H4 (cell line): Measurements from ENCODE around the gene IL21R. TPM values are rescaled to one million over a fixed set of nuclear protein-coding genes. Genes with fewer than 3 reads are reported as not detected.
A peak's percentile ranks its signal among the peaks of the same experiment; 100 is the strongest.
"Not testable (repeated sequence)": the region's sequence is repeated elsewhere in the genome, so short reads cannot be mapped to it uniquely, and the experiment has no call there.

Source experiments
- DNase-seq: peaks from one replicate; pipeline ENCODE4 v3.0.0-alpha.2; 2015; ENCODE audit warnings: low spot score
- total RNA-seq: library from RNA; depleted of rRNA; stranded (reverse); fragments of >200 nt; shearing (Covaris generic); gene quantifications from 2 replicates; pipeline ENCODE4 v1.2.3, GENCODE V29; 2014

Gene IL21R
- total RNA-seq, 1 experiment from 2014 or later, result 1.0 TPM

DNA sequence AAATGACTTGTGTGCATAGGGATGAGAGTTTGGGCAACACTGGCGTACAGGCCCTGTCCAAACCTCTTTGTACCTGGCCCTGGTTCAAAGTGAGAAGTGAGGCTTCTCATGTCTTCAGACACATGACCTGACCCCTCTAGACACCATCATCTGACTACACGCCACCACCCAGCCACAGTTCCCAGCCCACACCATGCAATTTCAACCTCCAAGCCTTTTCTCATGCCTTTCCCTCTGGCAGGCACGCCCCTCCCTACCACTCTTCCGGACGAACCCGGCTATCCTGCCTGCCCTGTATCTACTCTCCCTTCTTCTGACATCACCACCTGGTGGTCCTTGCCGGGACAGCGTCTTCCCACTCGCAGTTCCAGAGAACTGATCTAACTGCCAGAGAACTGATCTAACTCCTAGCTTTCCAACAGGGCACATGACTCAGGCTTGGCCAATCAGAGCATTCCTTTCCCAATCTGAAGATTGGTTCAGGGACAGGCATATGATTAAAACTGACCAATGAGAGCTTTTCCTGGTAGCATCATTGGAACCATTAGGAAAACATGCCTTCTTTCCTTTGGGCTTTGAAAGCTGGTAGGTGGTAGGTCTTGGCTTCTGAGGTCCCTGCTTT lies 27.1 kb upstream of the IL21R start:
- DNase-seq, result peak; percentile 97

DNA sequence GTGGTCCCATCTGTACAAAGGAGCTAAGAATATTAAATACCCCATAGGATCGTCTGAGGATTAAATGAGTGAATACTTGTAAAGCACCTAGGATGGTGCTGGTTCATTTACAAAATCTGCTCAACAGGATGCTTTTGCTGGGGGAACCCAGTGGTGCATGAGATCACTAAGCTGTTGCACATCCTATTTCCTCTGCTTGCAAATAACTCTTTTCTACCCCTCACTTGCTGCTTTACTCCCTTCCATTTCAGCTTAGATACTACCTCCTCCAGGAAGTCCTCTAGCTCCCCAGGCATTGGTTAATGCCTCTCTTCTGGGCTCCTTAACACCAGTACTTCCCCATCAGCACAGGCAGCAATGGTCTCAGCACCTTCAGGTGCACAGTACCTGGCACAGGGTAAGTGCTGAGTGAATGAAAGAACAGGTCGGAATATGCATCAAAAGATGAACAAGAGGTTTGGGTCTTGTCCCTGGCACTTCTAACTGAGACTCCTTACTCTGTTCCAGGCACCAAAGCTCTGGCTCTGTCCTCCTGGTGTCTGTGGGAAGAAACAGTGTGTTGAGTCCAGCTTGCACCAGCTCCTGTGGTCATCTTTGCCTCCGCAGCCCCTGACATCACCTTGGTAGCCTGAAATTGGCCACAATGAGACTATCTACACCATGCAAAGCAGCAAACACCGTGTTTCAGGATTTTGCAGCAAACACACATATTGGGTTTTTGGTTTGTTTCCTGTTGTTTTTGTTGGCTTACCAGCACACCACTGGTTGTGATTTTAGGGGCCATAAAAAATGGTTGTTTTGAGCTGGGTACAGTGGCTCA lies 24.1 kb upstream of the IL21R start:
- no peak for DNase-seq

DNA sequence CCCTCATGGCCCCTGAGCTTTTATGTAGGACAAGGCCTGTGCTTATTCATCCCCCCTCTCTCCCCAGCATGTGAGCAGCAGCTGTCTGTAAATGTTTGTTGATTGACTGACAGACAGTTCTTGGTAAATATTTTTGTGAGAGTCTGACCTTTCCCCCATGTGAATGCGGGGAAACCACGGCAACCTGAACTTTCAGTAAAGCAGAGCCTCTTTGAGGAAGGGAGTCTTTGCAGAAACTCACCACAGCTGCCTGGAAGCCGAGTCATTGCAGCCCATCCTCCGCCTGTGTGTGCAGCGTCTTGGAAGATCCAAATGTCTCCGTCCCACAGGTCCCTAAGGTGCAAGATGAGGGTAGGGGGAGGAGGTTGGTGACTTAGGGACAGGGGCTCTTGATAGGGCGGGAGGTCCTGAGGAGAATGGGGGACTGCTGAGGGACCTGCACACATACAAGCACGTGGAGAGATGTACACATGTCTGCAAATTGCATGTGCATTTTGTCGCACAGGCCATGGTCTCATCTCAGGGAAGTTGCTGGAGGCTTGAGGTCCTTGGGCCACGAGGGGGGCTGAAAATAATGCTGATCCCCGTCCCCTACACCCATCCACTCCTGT lies 23.0 kb upstream of the IL21R start:
- no peak for DNase-seq

DNA sequence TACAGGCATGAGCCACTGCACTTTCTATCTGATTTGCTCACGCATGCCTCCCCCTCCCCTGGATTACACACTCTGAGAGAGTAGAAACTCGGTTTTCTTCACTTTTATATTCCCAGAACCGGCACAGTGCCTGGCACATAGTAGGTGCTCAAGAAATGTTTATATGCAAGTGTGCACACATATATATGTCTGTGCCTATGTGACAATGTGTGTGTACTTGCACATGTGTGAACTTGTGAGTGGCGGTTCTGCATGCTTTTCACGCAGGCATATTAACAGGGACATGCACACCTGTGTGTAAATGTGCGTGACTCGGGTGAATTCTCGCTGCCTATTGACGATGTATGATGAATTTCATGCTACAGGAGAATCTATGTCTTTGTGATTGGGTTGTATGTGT lies 22.1 kb upstream of the IL21R start:
- DNase-seq, result no peak

DNA sequence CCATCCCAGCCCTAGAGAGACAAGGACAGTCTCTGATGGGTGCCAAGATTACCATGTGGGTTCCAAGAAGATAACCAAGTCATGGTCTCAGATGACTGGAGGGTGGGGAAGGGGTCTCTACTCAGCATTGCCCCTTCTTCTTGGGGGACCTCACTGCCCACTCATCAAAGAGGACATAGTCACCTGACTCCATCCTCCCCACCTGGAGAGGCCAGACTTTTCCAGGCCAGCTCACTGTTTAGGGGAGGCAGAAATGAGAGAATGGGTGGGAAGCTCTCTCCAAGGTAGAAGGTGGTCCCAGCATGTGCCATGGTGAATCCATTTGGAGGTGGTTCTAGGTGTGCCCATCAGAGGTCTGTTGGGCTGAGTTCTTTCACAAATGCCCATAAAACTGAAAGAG lies 20.7 kb upstream of the IL21R start:
- DNase-seq, result no peak

DNA sequence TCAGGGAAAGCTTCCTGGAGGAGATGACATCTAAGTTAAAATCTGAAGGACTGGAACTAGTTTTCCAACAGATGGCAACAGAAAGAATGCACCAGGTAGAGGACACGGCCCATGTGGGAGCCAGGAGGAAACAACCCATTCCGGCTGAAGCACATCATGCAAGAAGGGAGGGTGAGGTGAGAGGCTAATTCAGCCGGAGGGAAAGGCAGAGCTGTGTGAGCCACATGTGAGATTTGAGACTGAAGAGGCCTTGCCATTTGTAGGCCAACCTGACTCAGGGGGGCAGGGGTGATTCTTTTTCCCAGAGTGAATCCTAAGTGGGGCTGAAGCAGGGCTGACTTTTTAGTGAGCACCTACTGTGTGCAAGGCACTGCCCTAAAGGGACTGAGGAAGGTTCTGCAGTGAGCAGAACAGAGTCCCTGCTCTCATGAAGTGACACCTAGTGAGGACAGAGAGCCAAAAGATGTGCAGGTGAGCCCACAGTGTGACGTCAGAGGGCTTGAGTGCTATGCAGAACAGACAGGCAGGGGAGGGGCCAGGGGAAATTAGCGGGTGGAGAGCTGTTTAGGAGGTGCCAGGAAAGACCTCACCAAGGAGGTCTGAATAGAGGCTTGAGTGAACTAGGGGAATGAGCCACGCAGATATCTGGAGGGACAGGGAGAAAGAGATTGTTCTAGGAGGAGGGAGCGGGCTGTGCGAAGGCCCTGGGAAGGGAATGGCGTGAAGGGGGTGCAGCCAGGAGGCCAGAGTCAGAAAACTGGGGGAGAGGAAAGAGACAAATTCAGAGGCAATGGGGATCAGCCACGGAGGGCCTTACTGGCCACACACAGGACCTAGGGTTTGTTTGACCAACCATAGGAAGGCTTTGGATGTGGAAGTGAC lies 19.8 kb upstream of the IL21R start:
- DNase-seq, result no peak

DNA sequence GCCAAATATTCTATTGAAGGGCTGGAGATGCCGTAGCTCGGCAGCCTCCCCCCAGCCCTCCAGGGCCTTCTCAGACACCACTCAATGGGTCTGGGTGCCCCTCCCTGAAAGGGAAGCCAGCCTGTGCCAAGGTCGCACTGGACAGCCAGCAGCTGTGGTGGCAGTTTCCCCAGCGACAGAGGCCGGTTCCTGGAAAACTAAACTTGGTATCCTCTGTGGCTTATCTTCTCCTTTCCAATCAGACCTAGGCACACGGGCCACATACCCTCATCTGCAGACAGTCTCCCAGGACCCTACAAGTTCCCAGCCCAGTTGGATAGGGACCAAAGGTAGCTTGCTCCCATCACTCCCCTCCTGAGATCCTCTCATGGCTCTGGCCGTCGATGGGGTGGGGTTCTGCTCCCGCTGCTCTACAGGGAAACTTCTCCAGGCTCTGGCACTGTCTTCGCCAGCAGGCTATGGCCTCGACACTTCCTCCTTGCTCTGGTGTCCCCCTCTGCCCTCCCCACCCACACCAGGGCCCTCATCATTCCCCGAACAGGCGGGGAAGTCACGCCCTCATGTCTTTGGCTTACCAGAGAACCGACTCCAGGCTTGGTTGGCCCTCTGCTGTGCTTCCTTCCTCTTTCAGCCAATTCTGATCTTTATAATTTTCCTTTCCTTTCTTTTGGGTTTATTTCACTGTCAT lies 18.3 kb upstream of the IL21R start:
- no peak for DNase-seq

DNA sequence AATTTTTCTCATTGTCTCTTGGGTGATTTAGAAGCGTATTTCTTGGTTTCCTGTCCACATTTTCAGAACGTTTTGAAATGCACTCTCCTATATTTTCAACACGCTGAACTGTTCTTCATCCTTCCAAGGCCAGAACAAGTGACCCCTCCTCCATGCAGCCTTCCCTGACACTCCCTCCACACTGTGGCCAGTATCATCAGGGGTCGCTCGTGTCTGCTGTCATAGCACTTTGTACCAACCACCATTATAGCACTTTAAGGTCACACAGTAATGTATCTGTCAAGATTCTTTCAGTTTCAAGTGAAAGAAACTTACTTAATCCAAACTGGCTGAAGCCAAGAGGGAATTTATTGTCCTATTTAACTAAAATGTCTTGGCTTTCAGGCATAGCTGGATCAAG lies 17.5 kb upstream of the IL21R start:
- no peak for DNase-seq

DNA sequence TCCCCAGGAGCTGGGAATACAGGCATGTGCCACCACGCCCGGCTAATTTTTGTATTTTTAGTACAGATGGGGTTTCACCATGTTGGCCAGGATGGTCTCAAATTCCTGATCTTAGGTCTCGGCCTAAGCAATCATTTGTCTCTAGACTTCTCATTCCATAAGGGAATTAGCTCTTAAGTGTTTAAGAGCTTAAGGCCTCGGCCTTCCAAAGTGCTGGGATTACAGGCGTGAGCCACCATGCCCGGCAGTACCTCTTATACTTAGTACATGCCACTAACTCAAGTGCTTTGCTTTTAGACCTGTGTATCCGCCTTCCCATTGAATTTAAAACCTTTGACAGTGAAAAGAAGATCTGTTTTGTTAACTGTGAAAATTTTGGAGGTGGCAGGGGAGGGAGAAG lies 16.6 kb upstream of the IL21R start:
- DNase-seq, result no peak

DNA sequence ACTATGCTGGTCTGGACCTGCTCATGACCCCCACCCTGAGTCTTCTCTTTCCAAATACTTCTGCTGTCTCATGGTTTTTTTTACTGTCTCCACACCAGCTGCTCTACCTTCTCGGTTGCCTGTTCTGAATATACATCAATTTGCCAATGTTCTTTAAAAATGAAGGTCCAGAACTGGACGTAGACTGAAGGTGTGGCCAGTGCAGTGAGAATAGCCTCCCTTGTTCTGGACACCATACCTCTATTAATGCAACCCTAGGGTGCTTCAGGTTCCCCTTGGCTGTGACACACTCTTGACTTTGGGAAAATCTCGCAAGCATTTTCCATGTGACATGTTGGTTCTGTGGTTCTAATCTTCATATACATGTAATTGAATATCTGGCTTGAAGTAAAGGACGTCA lies 15.3 kb upstream of the IL21R start:
- DNase-seq, result no peak

DNA sequence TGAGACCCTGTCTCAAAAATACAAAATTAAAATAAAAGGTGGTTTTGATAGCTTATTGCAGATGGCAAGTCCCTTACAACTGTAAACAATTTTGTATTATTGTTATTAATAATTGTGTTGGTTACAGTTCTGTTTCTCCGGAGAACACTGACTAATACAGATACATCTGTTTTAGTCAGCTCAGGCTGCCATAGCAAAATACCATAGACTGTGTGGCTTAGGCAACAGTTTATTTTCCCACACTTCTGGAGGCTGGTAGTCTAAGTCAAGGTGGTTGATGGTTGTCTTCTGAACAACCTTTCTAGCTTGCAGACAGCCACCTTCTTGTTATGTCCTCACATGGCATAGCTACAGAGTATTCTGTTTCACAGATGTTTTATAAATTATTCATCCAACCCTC lies 14.2 kb upstream of the IL21R start:
- no peak for DNase-seq

DNA sequence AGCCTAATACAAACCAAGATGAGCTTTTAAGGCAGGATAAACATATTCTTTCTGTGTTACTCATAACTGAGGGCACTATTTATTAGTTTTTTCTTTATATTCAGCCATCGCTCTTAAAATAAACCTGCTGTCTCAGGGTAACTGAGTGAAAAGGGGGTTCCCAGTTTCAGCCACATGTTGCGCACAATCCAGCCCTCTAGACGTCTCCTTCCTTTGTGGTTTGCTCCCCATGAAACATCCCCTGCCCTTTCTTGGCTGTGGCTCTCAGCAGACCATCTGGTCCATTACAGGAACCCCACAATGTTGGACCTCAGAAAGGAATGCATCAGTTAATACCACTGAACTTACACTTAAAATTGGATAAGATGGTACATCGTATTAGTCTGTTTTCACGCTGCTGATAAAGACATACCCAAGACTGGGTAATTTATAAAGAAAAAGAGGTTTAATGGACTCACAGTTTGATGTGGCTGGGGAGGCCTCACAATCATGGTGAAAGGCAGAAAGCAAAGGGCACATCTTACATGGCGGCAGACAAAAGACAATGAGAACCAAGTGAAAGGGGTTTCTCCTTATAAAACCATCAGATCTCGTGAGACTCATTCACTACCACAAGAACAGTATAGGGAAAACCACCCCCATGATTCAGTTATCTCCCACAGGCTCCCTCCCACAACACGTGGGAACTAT lies 12.6 kb upstream of the IL21R start:
- DNase-seq, result no peak

DNA sequence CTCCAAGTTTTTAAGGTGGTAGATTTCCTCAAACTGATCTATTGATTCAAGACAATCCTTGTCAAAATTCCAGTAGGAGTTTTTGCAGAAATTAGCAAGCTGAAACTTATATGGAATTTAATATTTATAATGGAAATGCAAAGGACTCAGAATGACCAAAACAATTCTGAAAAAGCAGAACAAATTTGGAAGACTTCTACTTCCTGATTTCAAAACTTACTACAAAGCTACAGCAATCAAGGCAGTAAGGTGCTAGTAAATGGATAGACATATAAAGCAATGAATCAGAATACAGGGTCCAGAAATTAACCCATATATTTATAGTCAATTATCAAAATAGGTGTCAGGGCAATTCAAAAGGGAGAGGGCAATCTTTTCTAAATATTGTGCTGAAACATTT lies 11.8 kb upstream of the IL21R start:
- DNase-seq, result no peak

DNA sequence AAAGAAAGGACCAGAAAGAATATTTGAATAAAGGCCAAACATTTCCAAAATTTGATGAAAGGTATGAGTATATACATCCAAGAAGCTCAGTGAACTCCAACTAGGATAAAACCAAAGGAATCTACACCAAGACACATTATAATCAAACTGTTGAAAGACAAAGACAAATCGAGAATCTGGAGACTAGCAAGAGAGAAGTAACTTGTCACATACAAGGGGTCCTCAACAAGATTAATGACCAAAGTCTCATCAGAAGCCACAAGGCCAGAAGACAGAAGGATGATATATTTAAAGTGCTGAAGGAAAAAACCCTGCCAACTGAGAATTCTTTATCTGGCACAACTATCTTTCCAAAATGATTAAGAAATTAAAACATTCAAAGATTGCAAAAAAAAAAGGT lies 9.3 kb upstream of the IL21R start:
- no peak for DNase-seq

DNA sequence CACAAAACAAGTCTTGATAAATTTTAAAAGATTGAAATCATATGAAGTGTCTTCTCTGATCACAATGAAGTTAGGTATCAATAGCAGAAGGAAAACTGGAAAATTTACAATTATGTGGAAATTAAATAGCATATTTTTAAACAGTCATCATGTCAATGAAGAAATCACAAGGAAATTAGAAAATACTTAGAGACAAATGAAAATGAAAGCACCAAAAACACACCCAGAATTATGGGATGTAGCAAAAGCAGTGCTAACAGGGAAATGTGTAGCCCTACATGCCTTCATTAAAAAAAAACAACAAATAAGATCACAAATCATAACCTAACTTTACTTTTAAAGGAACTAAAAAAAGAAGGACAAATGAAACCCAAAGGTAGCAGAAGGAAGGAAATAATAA lies 7.5 kb upstream of the IL21R start:
- no peak for DNase-seq

DNA sequence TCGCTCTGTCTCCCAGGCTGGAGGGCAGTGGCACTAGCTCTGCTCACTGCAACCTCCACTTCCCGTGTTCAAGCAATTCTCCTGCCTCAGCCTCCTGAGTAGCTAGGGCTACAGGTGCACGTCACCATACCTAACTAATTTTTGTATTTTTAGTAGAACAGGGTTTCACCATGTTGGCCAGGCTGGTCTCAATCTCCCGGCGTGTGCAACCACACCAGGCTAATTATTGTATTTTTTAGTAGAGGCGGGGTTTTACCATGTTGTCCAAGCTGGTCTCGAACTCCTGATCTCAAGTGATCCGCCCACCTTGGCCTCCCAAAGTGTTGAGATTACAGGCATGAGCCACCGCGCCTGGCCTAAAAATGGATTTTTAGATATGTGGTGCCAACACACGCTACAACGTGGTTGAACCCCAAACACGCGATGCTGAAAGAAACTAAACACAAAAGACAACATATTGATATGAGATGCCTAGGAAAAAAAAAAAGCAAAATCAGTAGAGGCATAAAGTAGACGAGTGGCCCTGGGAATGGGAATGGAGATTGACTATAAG lies 3.6 kb upstream of the IL21R start:
- not testable (repeated sequence) for DNase-seq

DNA sequence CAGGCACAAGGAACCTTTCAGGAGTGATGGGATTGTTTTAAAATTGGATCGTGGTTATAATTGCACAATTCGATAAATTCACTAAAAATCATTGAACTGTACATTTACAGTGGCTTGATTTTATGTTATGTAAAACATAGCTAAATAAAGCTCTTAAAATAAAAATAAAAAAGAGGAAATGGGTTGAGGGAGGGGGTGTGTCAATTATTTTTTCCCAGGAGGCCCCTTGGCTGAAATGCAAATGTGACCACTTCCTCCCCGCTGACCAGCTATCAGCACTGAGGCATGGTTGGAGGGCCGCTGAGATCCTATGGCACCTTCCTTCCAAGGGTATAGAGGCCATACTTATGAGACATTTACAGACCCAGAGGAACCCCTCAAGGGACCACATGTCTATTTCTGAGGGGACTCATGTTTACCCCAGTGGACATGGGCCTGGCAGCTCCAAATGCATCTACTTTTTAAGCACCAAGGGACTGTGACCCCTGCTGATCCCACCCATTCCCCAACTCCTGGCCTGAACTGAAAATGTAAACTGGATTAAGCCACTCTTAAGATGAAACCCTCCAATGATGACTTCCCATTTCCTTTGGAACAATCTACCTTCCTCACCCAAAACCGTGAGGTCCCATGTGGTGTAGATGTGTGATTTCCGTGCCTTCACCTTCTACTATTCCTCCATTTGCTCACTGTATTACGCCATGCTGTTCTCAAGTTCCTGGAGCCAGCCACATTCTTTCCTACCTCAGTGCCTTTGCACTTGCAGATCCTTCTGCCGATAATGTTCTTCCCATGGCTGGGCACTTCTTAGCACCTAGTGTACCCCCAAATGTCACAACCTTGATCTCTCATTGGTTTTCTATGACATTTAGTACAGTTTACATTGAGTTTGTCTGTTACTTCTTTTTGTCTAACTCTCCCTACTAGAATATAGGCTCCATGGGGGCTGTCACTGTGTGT lies 2.8 kb upstream of the IL21R start:
- no peak for DNase-seq

DNA sequence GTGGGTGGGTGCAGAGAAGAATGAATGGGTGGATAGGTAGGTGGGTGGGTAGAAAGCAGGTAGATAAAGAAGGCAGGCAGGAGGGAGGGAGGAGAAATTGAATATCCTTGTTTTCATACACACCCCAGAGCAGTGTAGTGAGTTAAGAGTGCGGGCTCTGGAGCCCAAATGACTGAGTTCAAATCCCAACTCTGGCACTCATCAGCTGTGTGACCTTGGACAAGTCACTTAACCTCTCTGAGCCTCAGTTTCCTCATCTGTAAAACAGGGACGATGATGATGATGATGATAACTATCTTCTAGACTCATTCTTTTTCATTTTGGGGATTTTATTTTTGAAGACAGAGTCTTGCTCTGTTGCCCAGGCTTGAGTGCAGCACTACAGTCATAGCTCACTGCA lies 2.0 kb upstream of the IL21R start:
- no peak for DNase-seq
